NCI-H2029 treated with DMSO at 0.1 percent for 48 hours (cell line): ENCODE data around the gene OBSCN.
"Not testable (repeated sequence)": the region's sequence is repeated elsewhere in the genome, so short reads cannot be mapped to it uniquely, and the experiment has no call there.

ENCODE experiments used
- DNase-seq: peaks from one replicate; lab custom pipeline; 2025; lab: John Stamatoyannopoulos, UW

OBSCN gene

DNA sequence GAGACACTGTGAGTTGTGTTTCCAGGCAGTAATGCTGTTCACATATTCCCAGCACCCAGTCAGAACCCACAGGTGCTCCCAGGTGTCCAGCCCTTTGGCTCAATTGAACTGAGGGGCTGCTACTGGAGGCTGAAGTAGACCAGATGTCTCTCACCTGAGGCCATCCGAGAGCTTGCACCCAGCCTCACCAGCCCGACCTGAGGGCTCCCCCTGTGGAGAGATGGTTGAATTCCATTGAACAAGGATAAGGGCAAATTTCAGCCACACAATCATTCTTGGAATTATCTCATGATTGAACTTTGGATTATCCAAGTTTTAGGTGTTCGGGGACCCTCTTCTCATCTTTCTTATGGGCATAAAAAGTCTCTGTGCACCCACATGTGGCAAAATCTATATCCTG, 52.1 kb downstream of the OBSCN start:
- no peak for DNase-seq

DNA sequence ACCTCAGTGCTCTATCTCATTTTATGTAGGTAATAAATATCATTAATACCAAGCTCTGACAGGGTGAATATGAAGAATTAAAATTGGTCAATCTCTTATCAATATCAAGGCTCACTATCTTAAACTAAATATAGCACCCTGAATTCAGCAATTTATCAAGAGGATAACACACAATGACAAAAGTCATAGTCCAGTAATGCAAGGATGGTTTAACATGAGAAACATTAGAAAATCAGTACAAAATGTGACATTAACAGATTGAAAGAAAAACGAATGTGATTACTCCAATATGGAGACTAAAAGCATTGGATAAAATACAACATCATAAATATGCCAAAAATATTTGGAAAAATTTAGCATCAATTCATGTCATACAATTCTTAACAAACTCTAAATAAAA, 53.9 kb downstream of the OBSCN start:
- DNase-seq: no peak

DNA sequence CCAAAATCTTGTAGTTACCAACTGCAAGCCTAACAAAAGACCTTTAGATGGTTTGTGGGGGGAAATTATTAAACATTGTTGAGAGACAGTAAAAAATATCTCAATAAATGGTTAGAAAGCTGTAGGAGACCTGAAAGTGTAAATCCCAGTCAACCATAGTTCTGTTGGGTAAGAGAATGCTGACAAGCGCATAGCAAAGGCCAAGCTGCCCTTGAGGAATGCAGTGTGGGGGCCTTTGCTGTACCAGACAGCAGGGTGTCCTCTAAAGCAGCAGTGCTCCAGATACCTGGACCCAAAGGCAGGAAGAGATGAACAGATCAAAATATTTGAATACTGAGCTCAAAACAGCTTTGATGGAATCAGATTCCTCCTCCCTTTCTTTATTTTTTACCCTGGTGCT, 54.6 kb downstream of the OBSCN start:
- no peak for DNase-seq

DNA sequence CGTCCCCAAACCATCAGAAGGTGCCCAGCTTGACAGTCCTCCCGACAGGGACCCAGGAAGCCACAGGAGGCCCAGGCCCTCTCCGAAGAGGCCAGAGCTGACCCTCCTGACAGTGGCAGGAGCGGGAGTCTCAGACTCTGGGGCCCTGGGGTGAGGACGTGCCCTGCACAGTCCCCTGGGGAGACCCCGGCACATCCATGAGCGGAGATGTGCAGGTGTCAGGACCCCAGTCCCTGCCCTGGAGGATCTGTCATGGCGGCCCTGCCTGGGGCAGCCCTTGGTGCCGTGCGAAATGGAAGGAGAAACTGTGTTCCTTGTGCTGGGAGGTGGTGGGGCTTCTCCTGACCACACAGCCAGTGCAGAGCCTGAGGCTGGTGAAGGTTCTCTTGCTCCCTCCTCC, 55.8 kb downstream of the OBSCN start:
- no peak for DNase-seq

DNA sequence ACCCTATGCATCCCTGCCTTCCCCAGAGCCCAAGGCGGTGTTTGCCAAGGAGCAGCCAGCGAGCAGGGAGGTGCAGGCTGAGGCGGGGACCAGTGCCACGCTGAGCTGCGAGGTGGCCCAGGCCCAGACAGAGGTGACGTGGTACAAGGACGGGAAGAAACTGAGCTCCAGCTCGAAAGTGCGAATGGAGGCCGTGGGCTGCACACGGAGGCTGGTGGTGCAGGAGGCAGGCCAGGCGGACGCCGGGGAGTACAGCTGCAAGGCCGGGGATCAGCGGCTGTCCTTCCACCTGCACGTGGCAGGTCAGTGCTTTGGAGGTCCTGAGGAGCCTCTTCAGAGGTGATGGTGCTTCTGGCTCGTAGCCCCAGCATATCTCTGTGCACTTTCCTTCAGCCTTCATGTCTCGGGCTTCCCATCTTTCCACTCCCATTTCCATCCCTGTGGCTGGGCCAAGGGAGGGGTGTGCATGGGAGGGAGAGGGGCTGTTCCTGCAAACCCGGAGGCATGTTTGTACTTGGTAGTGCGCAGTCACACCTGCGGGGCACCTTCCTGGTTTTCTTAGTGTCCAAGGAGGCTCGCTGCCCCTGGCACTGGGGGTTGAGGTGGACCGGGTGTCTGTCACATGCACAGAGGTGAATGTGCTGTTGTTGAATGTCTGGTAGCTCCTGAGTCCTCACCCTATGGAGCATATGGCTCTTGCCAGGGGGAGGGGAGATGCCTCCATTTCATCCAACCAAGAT, 56.4 kb downstream of the OBSCN start:
- no peak for DNase-seq

DNA sequence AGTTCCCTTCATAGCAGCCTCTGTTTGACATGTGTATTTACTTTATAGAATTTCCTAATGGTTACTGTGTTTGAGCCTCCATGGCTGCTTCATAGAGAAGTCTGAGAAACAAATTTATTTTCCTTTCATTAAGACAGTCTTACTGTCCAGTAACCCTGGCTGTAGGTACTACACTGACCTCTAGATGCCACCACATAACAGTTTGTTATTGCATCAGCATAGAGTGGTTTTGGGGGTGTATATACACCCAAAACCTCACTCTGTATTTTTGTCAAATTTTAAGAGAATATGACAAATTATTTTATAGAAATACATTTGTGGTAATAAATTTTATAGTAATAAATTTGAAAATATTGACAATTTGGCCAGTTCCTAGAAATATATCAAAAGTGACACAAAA, 57.3 kb downstream of the OBSCN start:
- no peak for DNase-seq

DNA sequence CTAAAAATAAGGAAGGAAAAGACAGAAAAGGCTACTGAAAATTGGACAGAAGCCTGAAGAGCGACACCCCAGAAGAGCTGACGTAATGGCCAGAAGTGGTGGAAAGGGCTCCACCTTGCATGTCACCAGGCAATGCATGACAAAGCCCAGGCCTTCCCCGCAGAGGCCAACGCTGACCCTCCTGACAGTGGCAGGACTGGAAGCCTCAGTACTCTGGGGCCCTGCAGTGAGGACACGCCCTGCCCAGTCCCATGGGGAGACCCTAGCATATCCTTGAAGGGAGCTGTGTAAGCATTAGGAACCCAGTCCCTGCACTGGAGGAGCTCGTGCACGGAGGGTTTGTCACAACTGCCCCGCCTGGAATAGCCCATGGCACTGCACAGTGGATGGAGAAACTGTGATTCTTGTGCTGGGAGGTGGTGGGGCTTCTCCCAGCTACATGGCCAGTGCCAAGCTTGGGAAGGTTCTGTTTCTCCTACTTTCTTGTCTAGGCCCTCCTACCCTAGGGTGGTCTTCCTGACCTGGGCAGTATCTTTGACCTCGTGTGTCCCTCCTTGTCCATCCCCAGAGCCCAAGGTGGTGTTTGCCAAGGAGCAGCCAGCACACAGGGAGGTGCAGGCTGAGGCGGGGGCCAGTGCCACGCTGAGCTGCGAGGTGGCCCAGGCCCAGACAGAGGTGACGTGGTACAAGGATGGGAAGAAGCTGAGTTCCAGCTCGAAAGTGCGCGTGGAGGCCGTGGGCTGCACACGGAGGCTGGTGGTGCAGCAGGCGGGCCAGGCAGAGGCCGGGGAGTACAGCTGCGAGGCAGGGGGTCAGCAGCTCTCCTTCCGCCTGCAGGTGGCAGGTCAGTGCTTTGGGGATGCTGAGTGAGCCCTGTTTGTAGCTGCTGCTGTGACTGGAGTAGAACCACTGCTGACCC, 60.4 kb downstream of the OBSCN start:
- no peak for DNase-seq

DNA sequence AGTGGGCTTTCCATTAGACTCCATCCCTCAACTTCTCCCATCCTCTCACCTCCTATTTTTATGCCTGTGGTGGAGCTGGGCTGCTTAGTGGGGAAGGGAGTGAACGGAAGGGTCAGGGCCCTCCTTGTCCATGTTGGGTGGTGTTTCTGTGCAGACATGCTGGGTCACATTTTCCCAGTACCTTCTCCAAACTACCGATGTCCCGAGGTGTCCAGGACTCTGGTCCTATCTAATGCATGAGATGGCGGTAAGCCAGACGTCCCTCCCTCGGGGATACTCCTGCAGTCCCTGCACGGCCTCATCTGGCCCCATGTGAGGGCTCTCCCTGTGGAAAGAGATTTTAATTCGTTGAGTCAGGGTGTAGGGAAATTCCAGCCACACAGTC, 61.0 kb downstream of the OBSCN start:
- DNase-seq: no peak

DNA sequence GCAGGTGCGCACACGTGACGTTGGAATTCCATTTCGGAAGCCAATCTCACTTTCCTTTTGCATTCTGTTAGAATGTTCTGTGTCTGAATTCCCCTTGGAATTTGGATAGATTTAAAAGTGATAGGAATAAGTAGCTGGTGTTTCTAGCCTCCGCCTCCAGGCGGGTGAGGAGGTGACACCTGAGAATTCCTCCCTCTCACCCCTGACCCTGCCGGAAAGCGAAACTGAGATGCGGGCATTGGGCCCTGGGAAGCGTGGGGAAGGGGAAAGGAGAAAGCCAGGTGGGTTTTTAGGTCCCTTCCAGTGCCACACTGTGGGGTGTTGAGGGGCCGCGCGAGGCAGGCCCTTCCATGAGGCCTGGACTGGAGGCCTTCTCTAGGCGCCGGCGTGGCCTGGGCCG, 61.6 kb downstream of the OBSCN start:
- not testable (repeated sequence) for DNase-seq

DNA sequence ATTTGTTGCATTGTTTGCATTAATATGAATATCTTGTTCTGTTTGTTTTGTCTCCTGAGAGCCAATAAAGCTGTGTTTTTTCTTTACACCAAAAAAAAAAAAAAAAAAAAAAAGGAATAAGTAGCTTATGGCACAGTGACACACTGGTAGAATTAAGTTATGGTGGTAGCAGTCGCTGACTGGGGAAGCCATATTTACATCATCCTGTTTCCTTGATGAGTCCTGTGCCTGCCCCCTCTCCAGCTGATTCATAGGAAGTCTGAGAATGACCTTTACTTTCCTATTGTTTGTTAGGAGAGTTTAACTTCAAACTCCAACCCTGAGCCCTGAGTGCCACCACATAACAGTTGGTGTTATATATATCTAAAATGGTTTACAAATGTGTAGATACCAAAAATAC, 62.2 kb downstream of the OBSCN start:
- no peak for DNase-seq

DNA sequence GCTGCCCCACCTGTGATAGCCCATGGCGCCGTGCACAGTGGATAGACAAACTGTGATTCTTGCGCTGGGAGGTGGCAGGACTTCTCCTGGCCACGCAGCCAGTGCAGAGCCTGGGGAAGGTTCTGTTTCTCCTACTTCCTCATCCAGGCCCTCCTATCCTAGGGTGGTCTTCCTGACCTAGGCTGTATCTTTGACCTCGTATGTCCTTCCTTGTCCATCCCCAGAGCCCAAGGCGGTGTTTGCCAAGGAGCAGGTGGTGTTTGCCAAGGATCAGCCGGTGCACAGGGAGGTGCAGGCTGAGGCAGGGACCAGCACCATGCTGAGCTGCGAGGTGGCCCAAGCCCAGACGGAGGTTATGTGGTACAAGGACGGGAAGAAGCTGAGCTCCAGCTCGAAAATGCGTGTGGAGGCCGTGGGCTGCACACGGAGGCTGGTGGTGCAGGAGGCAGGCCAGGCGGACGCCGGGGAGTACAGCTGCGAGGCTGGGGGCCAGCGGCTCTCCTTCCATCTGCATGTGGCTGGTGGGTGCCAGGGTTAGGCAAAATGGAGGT, 63.9 kb downstream of the OBSCN start:
- no peak for DNase-seq

DNA sequence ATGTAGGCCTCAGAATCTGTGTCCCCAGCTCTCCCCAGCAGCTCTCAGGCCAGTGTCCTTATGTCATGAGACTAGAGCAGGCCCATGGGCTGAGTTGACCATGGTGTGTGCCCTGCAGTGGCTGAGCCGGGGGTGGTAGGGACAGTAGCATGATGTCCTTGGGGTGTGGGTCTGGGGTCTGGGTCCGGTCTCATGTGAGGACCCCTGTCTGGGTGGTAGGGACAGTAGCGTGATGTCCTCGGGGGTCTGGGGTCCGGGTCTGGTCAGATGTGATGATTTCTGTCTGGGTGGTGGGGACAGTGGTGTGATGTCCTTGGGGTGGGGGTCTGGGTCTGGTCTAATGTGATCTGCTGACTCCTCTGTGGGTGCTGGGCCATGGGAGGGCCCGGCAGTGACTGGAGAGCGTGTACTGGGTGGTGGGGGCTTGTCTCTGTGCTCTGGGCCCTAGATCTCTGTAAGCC, 64.5 kb downstream of the OBSCN start:
- DNase-seq: no peak

DNA sequence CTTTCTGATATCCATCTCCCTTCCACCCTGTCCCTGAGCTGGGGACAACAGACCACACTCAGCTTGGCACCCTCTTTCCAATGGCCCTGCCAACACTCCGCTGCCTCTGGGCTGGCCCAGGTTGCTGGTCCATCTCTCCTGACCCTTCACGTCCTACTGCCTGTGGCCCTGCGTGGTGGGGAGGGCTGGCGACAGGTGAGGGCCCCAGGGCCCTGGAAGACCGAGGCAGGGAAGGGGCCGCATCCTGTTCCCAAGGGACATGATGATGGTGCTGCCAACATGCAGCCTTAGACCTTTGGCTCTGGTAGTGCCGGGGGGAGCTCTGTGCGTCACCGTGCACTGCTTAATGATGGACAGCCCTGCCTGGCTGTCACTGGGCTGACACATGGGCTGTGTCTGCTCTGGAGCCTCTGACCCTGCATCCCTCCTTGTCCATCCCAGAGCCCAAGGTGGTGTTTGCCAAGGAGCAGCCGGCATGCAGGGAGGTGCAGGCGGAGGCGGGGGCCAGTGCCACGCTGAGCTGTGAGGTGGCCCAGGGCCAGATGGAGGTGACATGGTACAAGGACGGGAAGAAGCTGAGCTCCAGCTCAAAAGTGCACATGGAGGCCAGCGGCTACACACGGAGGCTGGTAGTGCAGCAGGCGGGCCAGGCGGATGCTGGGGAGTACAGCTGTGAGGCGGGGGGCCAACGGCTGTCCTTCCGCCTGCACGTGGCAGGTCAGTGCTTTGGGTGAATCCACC, 65.2 kb downstream of the OBSCN start:
- DNase-seq: no peak

DNA sequence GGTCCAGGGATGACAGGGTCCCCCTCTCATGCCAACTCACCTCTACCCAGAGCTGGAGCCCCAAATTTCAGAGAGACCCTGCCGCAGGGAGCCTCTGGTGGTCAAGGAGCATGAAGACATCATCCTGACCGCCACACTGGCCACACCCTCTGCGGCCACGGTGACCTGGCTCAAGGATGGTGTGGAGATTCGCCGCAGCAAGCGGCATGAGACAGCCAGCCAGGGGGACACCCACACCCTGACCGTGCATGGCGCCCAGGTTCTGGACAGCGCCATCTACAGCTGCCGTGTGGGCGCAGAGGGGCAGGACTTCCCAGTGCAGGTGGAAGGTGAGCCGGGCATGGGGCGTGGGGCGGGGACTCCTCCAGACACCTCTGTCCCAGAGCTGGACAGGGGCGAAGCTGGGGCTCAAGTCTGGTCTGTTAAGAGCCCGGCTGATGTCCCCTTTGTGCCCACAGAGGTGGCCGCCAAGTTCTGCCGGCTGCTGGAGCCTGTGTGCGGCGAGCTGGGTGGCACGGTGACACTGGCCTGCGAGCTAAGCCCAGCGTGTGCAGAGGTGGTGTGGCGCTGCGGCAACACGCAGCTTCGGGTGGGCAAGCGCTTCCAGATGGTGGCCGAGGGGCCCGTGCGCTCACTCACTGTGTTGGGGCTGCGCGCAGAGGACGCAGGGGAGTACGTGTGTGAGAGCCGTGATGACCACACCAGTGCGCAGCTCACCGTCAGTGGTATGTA, 66.0 kb downstream of the OBSCN start:
- DNase-seq: no peak

DNA sequence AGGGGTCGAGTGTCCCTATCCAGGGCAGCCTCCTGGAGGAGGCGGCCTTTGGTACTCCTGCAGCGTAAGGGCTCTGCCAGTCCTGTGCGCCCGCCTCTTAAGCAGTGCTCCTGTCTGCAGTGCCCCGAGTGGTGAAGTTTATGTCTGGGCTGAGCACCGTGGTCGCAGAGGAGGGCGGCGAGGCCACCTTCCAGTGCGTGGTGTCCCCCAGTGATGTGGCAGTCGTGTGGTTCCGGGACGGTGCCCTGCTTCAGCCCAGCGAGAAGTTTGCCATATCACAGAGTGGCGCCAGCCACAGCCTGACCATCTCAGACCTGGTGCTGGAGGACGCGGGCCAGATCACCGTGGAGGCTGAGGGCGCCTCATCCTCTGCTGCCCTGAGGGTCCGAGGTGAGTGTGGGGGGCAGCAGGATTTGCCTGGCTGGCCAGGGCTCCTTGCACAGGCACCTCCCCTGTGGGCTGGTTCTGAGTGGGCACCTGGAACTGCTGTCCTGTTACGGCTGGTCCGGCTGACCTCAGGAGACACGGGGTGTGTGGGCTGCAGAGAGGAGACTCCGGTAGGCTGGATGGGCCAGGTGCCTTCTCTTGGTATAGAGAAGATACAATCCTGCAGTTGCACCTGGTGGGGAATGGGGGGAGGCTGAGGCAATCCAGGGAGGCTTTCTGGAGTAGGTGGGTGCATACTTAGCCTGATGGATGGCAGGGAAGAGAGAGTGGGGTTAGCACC, 66.8 kb downstream of the OBSCN start:
- DNase-seq: no peak

DNA sequence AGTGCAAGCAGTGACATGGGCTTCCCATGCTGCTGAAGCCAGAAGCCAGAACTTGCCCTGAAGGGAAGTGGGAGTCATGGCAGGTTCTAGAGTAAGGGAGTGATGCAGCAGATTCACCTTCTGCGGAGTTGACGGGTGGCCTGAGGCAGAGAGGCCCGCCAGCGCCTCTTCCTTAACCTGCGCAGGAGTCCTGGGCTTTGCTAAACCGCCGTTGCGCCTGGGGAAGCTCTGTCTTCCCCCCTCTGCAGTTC, 67.3 kb downstream of the OBSCN start:
- no peak for DNase-seq

DNA sequence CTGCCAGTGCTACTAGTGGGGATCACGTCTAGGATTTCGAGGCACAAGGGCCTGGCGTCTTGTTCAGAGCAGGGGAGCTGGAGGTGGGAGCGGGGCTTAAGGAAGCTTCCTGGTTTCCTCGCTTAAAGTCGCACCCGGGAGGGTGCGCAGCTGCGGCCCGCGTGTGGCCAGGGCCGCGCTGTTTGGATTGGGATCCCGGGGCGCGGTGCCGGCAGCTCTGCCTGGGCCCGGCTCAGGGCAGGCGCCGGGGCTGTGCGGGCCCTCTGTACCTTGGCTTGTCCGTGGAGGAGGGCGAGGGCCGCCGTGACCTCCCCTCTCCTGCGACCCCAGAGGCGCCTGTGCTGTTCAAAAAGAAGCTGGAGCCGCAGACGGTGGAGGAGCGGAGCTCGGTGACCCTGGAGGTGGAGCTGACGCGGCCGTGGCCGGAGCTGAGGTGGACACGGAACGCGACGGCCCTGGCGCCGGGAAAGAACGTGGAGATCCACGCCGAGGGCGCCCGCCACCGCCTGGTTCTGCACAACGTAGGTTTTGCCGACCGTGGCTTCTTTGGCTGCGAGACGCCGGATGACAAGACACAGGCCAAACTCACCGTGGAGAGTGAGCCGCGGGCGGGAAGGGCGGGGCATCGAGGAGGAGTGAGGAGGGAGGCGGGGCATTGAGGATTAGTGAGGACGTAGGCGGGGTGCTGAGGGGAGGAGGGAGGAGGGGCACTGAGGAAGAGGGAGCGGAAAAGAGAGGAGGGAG, 67.8 kb downstream of the OBSCN start:
- no peak for DNase-seq

DNA sequence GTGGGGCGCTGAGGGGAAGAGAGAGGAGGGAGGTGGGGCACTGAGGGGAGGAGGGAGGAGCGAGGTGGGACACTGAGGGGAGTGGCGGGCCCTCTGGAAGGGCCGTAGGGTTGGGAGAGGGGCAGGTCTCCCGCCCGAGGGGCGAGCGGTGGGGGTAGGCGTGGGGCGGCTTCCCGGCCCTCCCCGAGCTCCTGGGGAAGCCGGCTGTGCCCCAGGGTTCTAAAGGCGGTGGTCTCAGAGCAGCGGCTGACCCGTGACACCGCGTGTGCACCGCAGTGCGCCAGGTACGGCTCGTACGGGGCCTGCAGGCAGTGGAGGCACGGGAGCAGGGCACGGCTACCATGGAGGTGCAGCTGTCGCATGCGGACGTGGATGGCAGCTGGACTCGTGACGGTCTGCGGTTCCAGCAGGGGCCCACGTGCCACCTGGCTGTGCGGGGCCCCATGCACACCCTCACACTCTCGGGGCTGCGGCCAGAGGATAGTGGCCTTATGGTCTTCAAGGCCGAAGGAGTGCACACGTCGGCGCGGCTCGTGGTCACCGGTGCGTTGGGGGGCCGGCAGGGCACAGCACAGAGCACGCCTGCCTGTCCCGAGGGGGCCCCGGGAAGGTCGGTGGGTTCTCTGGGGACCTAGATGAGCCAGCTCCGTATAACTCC, 68.5 kb downstream of the OBSCN start:
- DNase-seq: no peak

DNA sequence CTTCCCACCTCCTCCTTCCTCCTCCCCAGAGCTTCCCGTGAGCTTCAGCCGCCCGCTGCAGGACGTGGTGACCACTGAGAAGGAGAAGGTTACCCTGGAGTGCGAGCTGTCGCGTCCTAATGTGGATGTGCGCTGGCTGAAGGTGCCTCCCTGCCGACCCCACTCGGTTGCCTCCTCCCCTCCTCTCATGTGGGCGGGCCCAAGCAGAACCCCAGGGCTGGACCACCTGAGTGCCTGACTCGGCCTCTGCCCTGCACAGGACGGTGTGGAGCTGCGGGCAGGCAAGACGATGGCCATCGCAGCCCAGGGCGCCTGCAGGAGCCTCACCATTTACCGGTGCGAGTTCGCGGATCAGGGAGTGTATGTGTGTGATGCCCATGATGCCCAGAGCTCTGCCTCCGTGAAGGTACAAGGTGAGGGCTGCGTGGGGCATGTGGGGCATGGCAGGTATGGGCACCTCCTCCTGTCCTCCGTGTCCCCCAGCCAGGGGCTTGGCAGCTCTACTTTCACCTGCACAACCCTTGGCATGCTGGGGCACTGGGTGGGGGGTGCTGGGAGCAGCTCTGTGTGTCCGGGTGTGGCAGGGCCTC, 69.2 kb downstream of the OBSCN start:
- DNase-seq: no peak
